ENCODE measurements around the gene LRRC8E. TPM values are rescaled to one million over a fixed set of nuclear protein-coding genes. Genes with fewer than 3 reads are reported as not detected.
"Not testable (repeated sequence)": the region's sequence is repeated elsewhere in the genome, so short reads cannot be mapped to it uniquely, and the experiment has no call there.

LRRC8E gene
- total RNA-seq, 1 donor from 2014 or later: not detected

GRCh38 chr19:7855426-7856108 is 32.7 kb upstream of the LRRC8E start:
- intact Hi-C loops (cut with DNase I): no loop called here
- no peak overlapping the region for H3K4me3 ChIP-seq
- no peak for TF ChIP-seq CTCF (IDR thresholded peaks at IDR 0.05)
- H3K9me3 ChIP-seq: no peaks in the 10 kb centered on the region
- H3K36me3 ChIP-seq: peaks cover under 1 to 14% of the 10 kb centered on the region in 2 donors
- H3K4me1 ChIP-seq: no peaks in the 10 kb centered on the region
- no peak for DNase-seq (ENCODE audit: low spot score in 2 of 2)
- no peaks in the 10 kb centered on the region for H3K27me3 ChIP-seq
- no peak overlapping the region for H3K27ac ChIP-seq

GRCh38 chr19:7856109-7856591 is 32.2 kb upstream of the LRRC8E start:
- H3K4me3 ChIP-seq: no peak overlapping the region
- DNase-seq (ENCODE audit: low spot score in 2 of 2): no peak
- H3K27ac ChIP-seq: no peak overlapping the region
- intact Hi-C loops (cut with DNase I): no loop called here
- no peaks in the 10 kb centered on the region for H3K9me3 ChIP-seq
- peaks cover 6 to 14% of the 10 kb centered on the region in 2 donors for H3K36me3 ChIP-seq
- no peaks in the 10 kb centered on the region for H3K4me1 ChIP-seq
- no peak for TF ChIP-seq CTCF (IDR thresholded peaks at IDR 0.05)
- no peaks in the 10 kb centered on the region for H3K27me3 ChIP-seq

- Histone ChIP-seq H3K4me1 (no peaks in the 10 kb centered on the region), H3K4me3 (no peak overlapping the region), H3K27ac (no peak overlapping the region), H3K36me3 (peaks cover 6 to 14% of the 10 kb centered on the region in 2 donors), H3K27me3 (no peaks in the 10 kb centered on the region), H3K9me3 (no peaks in the 10 kb centered on the region)
- intact Hi-C loops (cut with DNase I): no loop called here
- no peak for DNase-seq (ENCODE audit: low spot score in 2 of 2)
- TF ChIP-seq CTCF (IDR thresholded peaks at IDR 0.05): no peak
Observed at GRCh38 chr19:7856679-7857663, 31.3 kb upstream of the LRRC8E start.

- no peak overlapping the region for H3K4me3 ChIP-seq
- H3K4me1 ChIP-seq: no peaks in the 10 kb centered on the region
- intact Hi-C loops (cut with DNase I): no loop called here
- H3K9me3 ChIP-seq: no peaks in the 10 kb centered on the region
- H3K36me3 ChIP-seq: peaks cover 6 to 14% of the 10 kb centered on the region in 2 donors
- H3K27me3 ChIP-seq: no peaks in the 10 kb centered on the region
- H3K27ac ChIP-seq: no peak overlapping the region
- no peak for TF ChIP-seq CTCF (IDR thresholded peaks at IDR 0.05)
- DNase-seq (ENCODE audit: low spot score in 2 of 2): no peak
Observed at GRCh38 chr19:7857727-7858108, 30.6 kb upstream of the LRRC8E start.

- TF ChIP-seq CTCF (IDR thresholded peaks at IDR 0.05): no peak
- H3K4me3 ChIP-seq: no peak overlapping the region
- H3K4me1 ChIP-seq: no peaks in the 10 kb centered on the region
- H3K36me3 ChIP-seq: peaks cover 6 to 17% of the 10 kb centered on the region in 2 donors
- no peaks in the 10 kb centered on the region for H3K9me3 ChIP-seq
- DNase-seq (ENCODE audit: low spot score in 2 of 2): no peak
- H3K27ac ChIP-seq: no peak overlapping the region
- intact Hi-C loops (cut with DNase I): no loop called here
- no peaks in the 10 kb centered on the region for H3K27me3 ChIP-seq
Observed at GRCh38 chr19:7858109-7858770, 30.1 kb upstream of the LRRC8E start.

GRCh38 chr19:7859087-7859486 is 29.2 kb upstream of the LRRC8E start:
- H3K9me3 ChIP-seq; intact Hi-C loops (cut with DNase I): not testable (repeated sequence)
- peaks cover 6 to 22% of the 10 kb centered on the region in 2 donors for H3K36me3 ChIP-seq

More at GRCh38 chr19:7859087-7859486, 29.2 kb upstream of the LRRC8E start:
- not testable (repeated sequence) for H3K4me3 ChIP-seq; DNase-seq (ENCODE audit: low spot score in 2 of 2); H3K4me1 ChIP-seq; H3K27ac ChIP-seq; H3K27me3 ChIP-seq

Data from ascending aorta (tissue), 2 donors.